Measurements from ENCODE around the gene ABCC11.

DNA sequence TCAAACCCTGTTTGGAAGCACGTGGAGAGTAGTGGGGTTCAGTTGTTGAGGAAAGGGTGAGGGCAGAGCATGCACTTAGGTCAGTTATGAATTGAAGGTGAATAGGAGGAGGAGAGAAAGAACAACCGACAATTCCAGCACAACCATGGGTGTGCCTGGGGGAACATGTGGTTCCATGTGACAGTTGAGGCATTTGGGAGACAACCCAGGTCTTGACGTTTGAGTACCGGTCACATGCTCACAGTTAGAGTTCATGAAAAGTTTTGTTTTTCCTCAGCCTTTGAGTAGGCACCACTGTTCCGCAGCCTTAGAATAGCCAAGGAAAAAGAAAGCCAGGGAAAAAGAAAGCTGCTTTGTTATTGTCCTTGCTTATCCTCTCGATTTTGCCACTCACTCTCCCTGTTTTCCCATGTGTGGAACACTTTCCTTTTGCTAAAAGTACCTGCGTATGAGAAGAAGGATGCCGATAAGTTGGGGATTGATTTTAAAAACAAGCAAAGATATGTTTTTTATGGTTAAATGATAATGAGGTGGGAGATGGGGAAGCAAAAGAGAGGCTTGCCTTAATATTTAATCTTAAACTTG is 25.6 kb upstream of the ABCC11 start:
- no peak for TF ChIP-seq PHF8 (IDR thresholded peaks at IDR 0.05; ENCODE audit: borderline replicate concordance, low read depth)
- TF ChIP-seq POLR2A (IDR thresholded peaks at IDR 0.05; ENCODE audit: low read length): no peak
- TF ChIP-seq, protein P1, sequence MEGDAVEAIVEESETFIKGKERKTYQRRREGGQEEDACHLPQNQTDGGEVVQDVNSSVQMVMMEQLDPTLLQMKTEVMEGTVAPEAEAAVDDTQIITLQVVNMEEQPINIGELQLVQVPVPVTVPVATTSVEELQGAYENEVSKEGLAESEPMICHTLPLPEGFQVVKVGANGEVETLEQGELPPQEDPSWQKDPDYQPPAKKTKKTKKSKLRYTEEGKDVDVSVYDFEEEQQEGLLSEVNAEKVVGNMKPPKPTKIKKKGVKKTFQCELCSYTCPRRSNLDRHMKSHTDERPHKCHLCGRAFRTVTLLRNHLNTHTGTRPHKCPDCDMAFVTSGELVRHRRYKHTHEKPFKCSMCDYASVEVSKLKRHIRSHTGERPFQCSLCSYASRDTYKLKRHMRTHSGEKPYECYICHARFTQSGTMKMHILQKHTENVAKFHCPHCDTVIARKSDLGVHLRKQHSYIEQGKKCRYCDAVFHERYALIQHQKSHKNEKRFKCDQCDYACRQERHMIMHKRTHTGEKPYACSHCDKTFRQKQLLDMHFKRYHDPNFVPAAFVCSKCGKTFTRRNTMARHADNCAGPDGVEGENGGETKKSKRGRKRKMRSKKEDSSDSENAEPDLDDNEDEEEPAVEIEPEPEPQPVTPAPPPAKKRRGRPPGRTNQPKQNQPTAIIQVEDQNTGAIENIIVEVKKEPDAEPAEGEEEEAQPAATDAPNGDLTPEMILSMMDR (IDR thresholded peaks at IDR 0.05): no peak
- TF ChIP-seq, protein P2, sequence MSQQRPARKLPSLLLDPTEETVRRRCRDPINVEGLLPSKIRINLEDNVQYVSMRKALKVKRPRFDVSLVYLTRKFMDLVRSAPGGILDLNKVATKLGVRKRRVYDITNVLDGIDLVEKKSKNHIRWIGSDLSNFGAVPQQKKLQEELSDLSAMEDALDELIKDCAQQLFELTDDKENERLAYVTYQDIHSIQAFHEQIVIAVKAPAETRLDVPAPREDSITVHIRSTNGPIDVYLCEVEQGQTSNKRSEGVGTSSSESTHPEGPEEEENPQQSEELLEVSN (IDR thresholded peaks at IDR 0.05; ENCODE audit: borderline replicate concordance, low read depth): no peak
- TF ChIP-seq ZSCAN20 (CRISPR knock-in tag; IDR thresholded peaks at IDR 0.05): no peak
- no peak for TF ChIP-seq CHD2 (IDR thresholded peaks at IDR 0.05; ENCODE audit: low read length, partially characterized antibody)
- TF ChIP-seq, protein P3, sequence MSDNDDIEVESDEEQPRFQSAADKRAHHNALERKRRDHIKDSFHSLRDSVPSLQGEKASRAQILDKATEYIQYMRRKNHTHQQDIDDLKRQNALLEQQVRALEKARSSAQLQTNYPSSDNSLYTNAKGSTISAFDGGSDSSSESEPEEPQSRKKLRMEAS (IDR thresholded peaks at IDR 0.05): no peak
- no peak for TF ChIP-seq RAD21 (conservative IDR thresholded peaks at IDR 0.05 in 1 of 2, IDR thresholded peaks at IDR 0.05 in 1 of 2)
- TF ChIP-seq EP300 (IDR thresholded peaks at IDR 0.05): no peak
